RPMI7951 (cell line): ENCODE measurements around the gene IGLL5. TPM values are rescaled to one million over a fixed set of nuclear protein-coding genes. Genes with fewer than 3 reads are reported as not detected.
A peak's percentile ranks its signal among the peaks of the same experiment; 100 is the strongest.

Source experiments
- DNase-seq: peaks from one replicate; pipeline ENCODE4 v3.0.0-alpha.2; 2012; ENCODE audit warnings: low read depth
- total RNA-seq: library from RNA; depleted of rRNA; stranded (reverse); fragments of >200 nt; shearing (Covaris generic); gene quantifications from 2 replicates; pipeline ENCODE4 v1.2.3, GENCODE V29; 2014

IGLL5 gene
- total RNA-seq, 1 experiment from 2014 or later = not detected

- DNase-seq = no peak
Observed at GRCh38 chr22:22863001-22863400, 24.6 kb upstream of the IGLL5 start.

- no peak for DNase-seq
Observed at GRCh38 chr22:22865311-22866072, 22.1 kb upstream of the IGLL5 start.

- DNase-seq = no peak
Observed at GRCh38 chr22:22866381-22867111, 21.1 kb upstream of the IGLL5 start.

GRCh38 chr22:22867996-22868715 lies 19.5 kb upstream of the IGLL5 start:
- DNase-seq = no peak

- no peak for DNase-seq
Observed at GRCh38 chr22:22870577-22871404, 16.8 kb upstream of the IGLL5 start.

GRCh38 chr22:22871536-22872278 lies 15.9 kb upstream of the IGLL5 start:
- DNase-seq = no peak

GRCh38 chr22:22872722-22873708 lies 14.6 kb upstream of the IGLL5 start:
- DNase-seq = no peak

- DNase-seq = peak; percentile 27
Observed at GRCh38 chr22:22877523-22878210, 9.9 kb upstream of the IGLL5 start.

- DNase-seq = no peak
Observed at GRCh38 chr22:22878211-22878570, 9.4 kb upstream of the IGLL5 start.

- DNase-seq = no peak
Observed at GRCh38 chr22:22878801-22879674, 8.6 kb upstream of the IGLL5 start.

GRCh38 chr22:22879675-22880155 lies 7.9 kb upstream of the IGLL5 start:
- no peak for DNase-seq

GRCh38 chr22:22880645-22881044 lies 7.0 kb upstream of the IGLL5 start:
- DNase-seq = no peak

- no peak for DNase-seq
Observed at GRCh38 chr22:22881116-22882000, 6.3 kb upstream of the IGLL5 start.

GRCh38 chr22:22882033-22882717 lies 5.4 kb upstream of the IGLL5 start:
- DNase-seq = peak; percentile 11

- DNase-seq = no peak
Observed at GRCh38 chr22:22883090-22883727, 4.4 kb upstream of the IGLL5 start.
